Epithelial cell of esophagus (primary cell): Measurements from ENCODE around the gene TRPM3.

Source experiments
- DNase-seq: peaks from one replicate; pipeline ENCODE4 v3.0.0; 2010; ENCODE audit warnings: low read depth
- H3K4me3 ChIP-seq: 2 replicates; pipeline ENCODE4 v1.5.1; 2011; ENCODE audit warnings: mild to moderate bottlenecking, low read length, control low read depth
- TF ChIP-seq, protein P1 (sequence below): IDR thresholded peaks from 2 replicates; pipeline ENCODE4 v1.5.1; 2011; ENCODE audit warnings: low read depth, mild to moderate bottlenecking, low read length, control low read depth, inconsistent platforms; ENCODE audit not compliant: insufficient read depth; ENCODE audit errors: missing control alignments

The TRPM3 gene

GRCh38 chr9:70765946-70766345 lies 355.5 kb downstream of the TRPM3 start:
- no peak for DNase-seq

GRCh38 chr9:70761139-70761670 lies 360.2 kb downstream of the TRPM3 start:
- no peak overlapping the region for H3K4me3 ChIP-seq
- TF ChIP-seq, protein P1, sequence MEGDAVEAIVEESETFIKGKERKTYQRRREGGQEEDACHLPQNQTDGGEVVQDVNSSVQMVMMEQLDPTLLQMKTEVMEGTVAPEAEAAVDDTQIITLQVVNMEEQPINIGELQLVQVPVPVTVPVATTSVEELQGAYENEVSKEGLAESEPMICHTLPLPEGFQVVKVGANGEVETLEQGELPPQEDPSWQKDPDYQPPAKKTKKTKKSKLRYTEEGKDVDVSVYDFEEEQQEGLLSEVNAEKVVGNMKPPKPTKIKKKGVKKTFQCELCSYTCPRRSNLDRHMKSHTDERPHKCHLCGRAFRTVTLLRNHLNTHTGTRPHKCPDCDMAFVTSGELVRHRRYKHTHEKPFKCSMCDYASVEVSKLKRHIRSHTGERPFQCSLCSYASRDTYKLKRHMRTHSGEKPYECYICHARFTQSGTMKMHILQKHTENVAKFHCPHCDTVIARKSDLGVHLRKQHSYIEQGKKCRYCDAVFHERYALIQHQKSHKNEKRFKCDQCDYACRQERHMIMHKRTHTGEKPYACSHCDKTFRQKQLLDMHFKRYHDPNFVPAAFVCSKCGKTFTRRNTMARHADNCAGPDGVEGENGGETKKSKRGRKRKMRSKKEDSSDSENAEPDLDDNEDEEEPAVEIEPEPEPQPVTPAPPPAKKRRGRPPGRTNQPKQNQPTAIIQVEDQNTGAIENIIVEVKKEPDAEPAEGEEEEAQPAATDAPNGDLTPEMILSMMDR: no peak
- DNase-seq: no peak

More at GRCh38 chr9:70765946-70766345, 355.5 kb downstream of the TRPM3 start:
- TF ChIP-seq, protein P1: no peak
- H3K4me3 ChIP-seq: no peak overlapping the region

DNA sequence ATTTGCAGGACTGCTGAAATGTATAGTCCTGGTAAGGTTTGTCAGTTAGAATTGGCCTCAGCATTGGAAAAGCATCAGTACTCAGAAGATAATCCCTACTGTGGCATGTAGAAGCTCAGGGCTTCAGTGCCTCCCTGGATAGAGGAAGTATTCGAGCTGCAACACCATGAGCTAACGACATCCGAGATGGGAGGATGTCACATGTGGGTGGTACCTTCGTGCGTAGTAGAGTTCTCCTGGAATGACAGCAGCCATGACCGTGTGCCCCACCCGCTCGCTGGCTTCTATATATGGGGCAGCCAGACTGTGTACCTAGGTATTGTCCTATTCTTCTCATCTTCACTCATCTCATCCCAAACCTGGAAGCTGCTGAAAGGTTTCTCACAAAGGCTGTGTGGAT lies 361.2 kb downstream of the TRPM3 start:
- TF ChIP-seq, protein P1: no peak

DNA sequence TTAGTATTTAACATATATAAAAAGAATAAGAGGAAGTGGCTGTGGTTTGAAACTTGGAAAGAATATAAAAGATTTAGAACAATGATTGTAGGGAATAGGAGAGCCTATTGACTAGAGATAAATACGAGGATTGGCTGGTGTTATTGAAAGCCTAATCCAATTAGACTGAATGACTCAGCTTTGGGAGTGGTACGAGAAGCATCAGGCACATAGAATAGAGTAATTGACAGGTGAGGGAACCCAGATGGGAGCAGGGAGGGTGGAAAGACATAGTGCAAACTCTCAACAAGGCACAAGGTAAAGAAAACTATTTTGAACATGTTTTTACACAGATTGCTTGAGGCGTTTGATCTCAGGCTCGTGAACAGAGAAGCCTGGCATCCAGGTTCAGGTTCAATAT lies 368.1 kb downstream of the TRPM3 start:
- H3K4me3 ChIP-seq: no peak overlapping the region
- TF ChIP-seq, protein P1: no peak
- DNase-seq: no peak

More for the DNA sequence above, 361.2 kb downstream of the TRPM3 start:
- no peak overlapping the region for H3K4me3 ChIP-seq
- no peak for DNase-seq

DNA sequence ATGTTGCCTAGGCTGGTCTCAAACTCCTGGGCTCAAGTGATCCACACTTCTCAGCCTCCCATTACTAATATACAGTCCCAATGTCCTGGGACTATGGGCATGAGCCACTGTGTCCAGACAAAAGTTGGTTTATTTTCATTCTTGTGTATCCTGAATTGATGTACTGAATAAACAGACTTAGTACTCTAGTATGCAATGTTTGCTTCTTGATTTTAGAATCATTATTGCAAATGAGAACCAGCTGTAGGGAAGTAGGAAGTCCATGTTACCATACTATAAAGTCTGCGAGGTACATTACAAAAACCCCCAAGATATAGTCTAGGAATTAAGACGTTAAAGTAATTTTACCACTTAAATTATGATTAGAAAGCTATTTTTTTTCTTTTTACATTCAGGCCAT lies 372.4 kb downstream of the TRPM3 start:
- TF ChIP-seq, protein P1: no peak

GRCh38 chr9:70747261-70747718 lies 374.1 kb downstream of the TRPM3 start:
- DNase-seq: no peak
- no peak overlapping the region for H3K4me3 ChIP-seq
- TF ChIP-seq, protein P1: no peak

More for the DNA sequence above, 372.4 kb downstream of the TRPM3 start:
- DNase-seq: no peak
- H3K4me3 ChIP-seq: no peak overlapping the region

- TF ChIP-seq, protein P1: no peak
- H3K4me3 ChIP-seq: no peak overlapping the region
- no peak for DNase-seq
Measured at GRCh38 chr9:70746760-70747159, 374.7 kb downstream of the TRPM3 start.
